Occipital lobe (tissue), 2 donors: ENCODE results near the gene MAPKBP1. TPM values are rescaled to one million over a fixed set of nuclear protein-coding genes. Genes with fewer than 3 reads are reported as not detected.
"Not testable (repeated sequence)": the region's sequence is repeated elsewhere in the genome, so short reads cannot be mapped to it uniquely, and the experiment has no call there.

Source experiments
- DNase-seq: peaks from one replicate; lab custom pipeline; 2025; lab: John Stamatoyannopoulos, UW
- total RNA-seq: library from RNA; depleted of rRNA; stranded (reverse); fragments of >200 nt; gene quantifications from one replicate; pipeline ENCODE4 v1.2.3, GENCODE V29; 2014

The MAPKBP1 gene
- total RNA-seq, 1 donor from 2014 or later = 32.4 TPM

DNA sequence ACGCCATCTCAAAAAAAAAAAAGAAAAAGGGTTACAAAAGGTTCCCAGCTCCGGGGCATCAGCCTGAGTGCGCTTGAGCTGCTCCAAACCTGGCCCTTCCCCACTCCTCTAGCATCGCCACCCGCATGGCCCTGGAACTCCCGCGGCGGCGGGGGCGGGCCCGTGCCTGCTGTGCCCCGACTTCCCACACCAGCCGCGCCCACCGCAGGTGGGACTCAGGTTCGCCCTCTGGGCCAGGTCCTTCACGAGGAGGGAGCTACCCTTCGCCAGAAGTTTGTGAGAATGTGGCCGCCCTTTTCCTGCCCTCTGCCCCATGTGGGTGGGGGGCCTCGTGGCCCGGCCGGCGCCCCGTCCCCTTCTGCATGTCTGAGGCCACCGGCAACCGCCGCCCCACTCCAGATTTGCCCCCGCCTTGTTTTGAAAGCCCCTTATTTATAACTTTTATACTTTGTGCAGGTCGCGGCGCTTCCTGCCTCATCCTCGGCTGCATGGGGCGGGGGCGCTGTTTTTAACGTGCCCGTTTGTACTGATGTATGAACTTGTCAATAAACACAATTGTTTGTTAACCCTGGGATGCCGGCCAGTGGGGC is 53.1 kb downstream of the MAPKBP1 start:
- no peak for DNase-seq

DNA sequence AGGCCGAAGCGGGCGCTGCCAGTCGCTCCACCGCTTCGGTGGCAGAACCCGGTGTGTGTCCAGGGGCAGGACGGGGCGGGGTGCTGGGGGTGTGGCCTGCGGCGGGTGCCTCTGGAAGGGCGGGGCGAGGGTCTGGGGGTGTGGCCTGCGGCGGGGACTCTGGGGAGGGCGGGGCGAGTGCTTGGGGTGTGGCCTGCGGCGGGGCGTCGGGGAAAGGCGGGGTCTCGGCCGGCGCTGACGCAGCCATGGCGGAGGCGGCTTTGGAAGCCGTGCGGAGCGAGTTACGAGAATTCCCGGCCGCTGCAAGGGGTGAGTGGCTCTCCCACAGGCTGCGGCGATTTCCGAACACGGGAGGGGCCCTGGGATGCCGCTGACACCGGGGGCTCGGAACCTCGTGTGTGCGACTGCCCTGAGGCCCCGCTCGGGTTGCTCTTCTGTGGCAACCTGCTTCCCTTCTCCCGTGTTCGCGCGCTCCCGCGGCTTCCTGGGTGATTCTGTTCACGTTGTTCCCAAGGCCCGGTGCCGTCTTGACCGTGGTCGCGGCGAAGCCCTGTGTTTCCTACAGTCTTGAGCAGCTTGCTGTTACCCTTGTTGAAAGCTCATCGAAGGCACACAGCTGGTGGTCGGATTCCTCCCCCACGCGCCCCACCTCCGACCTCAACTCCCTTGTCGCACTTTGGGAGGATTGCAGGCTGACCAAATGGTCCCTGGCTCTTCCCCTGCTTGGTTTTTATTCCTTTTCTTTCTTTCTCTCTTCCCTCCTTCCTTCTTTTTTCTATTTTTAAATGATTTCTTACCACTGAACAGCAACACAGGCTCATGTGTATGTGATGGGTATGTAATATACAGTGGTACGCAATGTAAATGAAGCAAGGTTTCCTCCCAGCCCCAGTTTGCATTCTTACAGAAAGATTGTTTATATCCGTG is 53.9 kb downstream of the MAPKBP1 start, which contains the start of gene JMJD7:
JMJD7 (plus strand) TSS at position 213 of the 927 bp plus-strand sequence; CDS start at position 246, 33 bp downstream.
- DNase-seq = peak; percentile 97

DNA sequence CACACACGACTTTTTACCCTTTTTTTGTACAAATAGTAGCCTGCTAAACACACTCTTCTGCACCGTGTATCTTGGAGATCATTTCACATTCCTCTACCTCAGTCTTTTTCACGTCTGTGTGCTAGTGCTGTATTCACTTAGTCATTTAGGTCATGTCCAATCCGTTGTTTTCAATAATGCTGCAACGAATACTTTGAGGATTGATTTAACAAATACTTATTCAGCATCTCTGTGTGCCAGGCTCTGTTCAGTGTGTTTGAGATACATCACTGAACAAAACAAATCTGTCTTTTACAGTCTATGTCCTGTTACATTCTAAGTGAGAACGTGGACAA is 54.5 kb downstream of the MAPKBP1 start:
- no peak for DNase-seq

DNA sequence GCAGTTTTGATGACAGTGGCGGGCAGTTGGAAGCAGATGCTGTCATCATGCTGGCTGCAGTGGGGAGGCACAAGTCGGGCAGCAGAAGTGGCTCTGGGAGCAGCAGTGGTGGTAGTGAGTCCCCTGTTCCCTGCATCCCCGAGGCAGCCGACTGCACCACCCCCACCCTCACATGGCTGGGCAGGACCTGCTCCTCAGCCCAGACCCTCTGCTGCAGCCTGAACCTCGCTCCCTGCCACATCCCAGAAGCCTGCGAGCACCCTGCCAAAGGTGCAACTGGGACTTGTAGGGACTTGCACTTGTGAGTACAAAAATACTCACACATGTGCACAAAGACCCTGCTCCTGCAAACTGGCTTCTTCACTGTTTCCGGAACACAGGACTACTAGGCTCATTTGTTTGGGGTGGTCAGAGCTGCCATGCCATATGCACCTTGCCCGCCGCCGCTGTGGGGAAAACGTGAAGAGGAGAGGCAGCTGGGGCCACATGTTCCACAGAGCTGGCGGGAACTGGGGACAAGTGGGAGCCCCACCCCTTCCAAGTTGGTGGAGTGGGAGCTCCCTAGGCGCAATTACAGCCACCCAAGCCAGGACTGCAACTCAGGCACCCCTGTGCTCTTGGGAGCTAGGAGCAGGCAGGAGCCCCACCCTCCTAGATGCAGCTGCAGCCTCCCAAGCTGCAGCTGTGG is 55.8 kb downstream of the MAPKBP1 start:
- DNase-seq = no peak

DNA sequence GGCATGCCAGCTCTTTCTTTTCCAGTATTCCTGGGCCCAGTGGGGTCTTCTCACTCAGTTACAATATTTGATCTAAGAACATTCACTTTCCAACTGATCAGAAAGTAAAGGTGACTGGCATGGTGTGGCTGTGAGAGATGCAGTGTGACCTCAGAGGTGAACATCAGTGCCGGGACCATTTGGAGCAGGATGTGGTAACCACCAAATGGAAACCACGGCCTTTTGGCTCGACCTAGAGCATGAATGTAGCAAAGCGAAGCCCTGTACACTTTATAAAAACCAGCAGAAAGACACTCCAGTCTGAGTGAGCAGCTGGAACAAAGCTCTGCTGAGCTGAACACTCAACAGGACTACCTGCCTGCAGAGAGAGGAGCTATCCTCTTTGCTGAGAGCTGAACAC is 57.0 kb downstream of the MAPKBP1 start:
- not testable (repeated sequence) for DNase-seq

DNA sequence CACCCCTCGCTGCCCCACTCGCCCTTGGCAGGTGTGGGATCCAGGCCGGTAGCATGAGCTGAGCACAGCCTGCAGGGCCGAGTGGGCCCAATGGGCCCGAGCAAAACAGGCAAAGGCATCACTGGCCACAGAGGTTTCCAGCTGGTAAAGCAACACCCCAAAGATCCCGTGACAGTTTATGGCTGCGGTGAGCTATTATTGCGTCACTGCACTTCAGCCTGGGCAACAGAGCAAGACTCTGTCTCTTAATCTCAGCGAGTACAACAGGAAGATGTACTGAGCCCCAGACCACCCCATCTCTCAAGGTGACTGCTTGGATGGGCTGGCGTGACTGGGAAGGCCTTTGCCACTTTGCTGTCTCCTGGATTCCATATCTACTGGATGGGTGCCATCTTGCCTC is 57.9 kb downstream of the MAPKBP1 start:
- no peak for DNase-seq

DNA sequence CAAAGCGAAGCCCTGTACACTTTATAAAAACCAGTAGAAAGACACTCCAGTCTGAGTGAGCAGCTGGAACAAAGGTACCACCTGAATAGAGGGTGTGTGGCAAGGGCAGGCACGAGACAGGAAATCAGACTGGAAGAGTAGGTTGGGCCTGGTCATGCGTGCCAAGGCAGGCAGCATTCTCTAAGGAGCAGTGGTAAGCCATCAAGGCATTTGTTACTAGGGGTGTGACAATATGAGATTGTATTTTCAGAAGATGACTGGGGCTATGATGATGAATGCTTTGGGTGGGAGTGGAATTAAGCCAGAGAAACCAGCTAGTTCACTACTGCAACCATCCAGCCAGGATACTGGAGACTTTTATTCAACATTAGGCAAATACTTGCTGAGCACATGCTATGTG is 58.6 kb downstream of the MAPKBP1 start:
- no peak for DNase-seq

DNA sequence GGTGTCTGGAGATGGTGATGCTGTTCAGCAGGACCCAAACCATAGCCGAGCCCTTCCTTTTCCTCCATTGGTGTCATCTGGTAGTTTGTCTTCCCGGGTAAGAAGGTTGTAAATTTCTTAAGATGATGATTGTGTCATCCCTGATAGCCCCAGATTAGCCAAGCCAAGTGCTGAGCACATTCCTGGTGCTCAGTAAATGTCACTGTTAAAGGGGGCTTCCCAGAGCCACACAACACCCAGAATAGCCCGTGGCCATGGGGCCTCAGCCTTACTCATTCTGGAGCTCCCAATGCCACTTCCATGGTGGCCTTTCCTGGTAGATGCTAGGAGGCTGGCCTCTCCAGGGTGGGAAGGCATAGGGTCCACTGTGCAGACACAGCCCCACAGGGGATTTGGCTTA is 59.8 kb downstream of the MAPKBP1 start:
- DNase-seq = no peak

DNA sequence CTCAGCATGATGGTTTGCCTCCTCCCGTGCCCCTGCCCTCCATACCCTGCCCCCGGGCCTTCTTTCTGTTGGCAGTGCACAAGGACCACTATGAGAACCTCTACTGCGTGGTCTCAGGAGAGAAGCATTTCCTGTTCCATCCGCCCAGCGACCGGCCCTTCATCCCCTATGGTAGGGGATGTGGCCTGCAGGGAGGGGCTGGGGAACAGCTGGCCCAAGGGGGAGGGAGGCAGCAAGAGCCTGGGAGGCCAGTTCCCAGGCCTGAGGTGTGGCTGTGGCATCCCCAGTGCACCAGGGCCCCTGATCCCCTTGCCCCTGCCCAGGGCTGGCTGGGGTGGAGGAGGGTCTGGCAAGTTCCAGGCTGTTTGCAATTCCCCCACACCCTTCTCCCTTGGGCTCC is 61.8 kb downstream of the MAPKBP1 start:
- no peak for DNase-seq

DNA sequence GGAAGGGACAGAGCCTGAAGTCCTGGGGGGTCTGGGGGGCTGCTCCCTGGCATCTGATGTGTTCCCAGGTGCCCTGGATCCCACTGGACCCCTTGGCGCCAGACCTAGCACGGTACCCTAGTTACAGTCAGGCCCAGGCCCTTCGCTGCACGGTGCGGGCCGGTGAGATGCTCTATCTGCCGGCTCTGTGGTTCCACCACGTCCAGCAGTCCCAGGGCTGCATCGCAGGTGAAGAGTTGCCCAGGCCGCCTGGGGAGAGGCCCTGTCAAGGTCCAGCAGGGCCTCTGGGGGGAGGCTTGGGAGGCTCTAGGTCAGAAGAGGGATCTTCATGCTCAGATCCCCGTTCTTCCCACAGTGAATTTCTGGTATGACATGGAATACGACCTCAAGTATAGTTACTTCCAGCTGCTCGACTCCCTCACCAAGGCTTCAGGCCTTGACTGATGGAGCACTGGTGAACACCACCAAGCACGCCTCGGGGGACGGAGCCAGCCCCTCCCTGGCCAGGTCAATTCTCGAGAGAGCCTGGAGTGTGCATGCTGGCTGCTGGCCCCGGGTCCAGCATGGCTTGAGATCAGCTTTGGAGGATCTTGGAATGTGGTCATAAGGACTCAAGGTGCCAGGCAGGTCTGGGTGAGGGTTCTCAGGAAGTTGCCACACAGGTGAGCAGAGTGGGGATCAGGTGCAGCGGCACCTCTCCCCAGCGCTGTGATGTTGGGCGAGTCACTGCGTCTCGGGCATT is 62.6 kb downstream of the MAPKBP1 start:
- DNase-seq = no peak

DNA sequence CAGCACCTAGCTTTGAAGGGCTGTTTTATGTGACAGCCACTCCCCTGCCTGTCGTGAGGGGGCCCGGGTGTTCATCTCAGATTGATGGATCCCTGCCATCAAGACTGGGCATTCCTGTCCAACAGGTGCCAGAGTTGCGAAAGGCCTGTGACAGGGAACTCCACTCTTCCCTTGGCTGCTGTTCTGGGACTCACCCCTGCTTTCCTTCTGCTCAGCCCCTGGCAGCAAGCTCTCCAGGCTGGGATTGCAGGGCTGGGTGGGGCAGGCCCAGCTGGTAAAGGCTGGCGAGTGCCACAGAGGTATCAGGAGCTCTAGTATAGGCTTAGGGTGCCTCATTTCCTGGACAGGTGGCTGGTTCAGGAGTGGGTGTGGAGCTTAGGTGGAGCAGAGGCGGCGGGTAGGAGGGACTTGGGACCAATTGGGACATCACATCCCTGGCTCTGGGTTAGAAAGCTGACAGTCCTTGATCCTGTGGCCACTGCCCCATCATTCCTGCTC is 64.2 kb downstream of the MAPKBP1 start, which contains the start of gene PLA2G4B:
PLA2G4B (plus strand) TSS at position 448 of the 498 bp plus-strand sequence. CDS start 67 bp downstream, outside the sequence.
- no peak for DNase-seq

DNA sequence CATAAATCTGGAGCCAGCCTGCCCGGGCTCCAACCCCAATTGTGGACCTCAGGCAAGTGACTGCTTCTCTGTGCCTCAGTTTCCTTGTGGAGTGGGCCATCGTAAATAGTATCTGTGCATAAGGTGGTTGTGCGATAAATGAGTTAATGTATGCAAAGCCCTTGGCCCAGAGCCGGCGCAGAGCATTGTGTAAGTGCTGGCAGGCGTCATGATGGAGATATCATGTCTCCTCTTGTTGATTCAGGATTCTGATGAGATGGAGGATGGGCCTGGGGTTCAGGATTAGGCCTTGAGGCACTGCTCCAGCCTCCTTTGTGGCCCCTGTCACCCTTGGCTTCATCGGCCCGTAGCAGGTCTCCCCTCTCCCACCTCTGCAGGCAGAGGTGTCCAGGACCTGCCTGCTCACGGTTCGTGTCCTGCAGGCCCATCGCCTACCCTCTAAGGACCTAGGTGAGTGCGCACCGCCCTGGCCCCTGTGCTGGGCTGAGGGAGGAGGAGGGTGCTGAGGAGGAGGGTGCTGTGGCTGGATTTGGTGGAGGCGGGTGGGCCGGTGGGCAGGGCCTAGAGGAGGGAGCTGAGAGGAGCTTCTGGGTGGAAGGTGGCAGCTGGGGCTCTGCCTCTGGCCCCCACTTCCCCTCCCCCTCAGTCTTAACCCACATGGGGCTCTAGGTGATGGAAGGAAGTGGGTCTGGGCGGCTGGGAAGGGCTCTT is 65.7 kb downstream of the MAPKBP1 start:
- no peak for DNase-seq

DNA sequence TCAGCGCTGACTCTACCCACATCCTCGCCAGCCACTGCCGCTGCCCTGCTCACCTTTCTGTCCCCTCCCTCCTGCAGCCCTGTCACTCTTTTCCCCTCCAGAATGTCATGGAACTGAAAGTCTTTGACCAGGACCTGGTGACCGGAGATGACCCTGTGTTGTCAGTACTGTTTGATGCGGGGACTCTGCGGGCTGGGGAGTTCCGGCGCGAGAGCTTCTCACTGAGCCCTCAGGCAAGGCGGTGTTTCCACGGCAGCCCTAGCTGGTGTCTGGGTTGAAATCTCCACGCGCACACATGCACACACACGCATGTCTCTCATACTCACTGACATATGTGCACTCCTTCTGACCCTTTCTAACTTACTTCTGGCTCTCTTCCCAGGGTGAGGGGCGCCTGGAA is 66.4 kb downstream of the MAPKBP1 start:
- DNase-seq = no peak

DNA sequence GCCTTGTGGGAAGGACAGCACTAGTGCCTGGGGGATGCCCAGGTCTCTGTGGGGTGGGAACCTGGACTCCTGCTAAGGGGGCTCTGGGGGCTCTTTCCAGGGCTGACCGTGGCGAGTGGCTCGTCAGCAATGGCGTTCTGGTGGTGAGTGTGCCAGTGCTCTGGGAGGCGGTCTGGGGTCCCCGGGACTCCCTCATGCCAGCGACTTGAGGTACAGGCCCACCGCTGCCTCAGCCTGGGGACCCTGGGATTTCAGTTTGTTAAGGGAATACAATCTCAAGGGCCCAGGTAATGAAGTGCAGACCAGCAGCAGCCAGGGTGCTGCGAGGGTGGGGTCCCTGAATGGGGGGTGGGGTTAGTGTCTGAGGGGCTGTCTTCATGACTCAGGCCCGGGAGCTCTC is 66.8 kb downstream of the MAPKBP1 start:
- no peak for DNase-seq

DNA sequence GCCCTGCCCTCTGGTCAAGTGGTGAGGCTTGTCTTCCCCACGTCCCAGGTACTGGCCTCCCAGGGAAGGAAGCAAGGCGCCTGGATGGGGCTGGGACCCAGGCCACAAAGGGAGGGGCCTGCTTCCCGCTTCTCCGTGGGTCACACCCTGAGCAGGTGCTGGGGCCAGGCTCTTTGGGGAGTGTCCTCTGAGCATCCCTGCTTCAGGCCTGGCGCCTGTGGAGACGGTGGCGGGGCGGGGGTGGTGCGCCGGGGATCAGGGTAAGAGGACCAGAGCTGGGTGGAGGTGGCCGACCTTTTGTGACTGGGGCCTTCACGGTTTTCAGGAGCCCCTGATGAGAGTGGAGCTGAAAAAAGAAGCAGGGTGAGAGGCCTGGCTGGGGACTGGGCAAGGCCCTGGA is 67.9 kb downstream of the MAPKBP1 start:
- DNase-seq = no peak

DNA sequence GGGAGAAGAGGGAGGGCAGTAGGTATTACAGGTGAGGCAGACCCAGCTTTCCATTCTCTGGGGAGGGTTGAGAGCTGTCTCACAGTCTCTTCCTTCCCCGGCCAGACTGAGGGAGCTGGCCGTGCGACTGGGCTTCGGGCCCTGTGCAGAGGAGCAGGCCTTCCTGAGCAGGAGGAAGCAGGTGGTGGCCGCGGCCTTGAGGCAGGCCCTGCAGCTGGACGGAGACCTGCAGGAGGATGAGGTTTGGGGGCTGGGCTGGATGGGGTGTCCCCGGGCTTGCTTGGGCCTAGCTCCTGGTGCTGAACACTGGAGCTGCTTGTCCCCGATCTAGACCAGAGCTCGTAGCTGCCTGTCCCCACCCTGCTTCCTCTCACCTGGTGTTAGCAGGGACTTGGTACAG is 69.3 kb downstream of the MAPKBP1 start:
- DNase-seq = no peak

DNA sequence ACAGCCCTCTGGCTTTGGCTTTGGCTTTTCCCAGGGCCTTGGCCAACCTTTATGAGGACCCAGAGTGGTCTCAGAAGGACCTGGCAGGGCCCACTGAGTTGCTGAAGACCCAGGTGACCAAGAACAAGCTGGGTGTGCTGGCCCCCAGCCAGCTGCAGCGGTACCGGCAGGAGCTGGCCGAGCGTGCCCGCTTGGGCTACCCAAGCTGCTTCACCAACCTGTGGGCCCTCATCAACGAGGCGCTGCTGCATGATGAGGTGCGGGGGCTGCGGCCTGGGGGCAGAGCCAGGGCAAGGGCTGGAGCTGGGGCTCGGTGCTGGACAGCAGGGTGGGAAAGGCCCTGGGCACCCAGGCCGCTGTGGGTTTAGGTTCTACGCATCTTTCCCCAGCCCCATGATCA is 70.5 kb downstream of the MAPKBP1 start:
- DNase-seq = no peak

DNA sequence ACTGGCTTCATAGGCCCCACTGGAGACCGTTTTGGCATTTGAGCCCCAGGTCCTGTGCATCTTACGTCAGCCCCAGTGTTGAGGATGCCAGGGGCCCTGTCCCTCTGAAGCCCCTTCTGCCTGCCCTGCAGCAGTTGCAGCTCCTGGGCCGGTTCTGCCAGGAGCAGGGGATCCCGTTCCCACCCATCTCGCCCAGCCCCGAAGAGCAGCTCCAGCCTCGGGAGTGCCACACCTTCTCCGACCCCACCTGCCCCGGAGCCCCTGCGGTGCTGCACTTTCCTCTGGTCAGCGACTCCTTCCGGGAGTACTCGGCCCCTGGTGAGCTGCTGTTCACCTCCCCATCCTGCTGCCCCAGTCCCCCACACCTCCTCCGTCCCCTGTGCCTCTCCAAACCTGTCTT is 72.9 kb downstream of the MAPKBP1 start:
- no peak for DNase-seq

DNA sequence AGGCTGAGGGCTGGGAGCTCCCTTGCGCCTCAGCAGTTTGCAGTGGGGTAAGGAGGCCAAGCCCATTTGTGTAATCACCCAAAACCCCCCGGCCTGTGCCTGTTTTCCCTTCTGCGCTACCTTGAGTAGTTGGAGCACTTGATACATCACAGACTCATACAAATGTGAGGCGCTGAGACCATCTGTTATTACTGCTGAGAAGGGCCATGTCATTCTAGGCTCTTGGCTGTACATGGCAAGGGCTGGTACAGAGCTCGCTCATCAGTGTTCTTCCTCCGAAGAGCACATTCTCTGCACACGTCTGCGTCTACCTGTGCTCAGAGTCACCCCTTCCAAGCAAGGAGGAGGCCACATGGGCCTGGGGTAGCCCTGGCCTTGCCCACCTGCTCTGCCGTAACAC is 73.7 kb downstream of the MAPKBP1 start:
- DNase-seq = no peak

DNA sequence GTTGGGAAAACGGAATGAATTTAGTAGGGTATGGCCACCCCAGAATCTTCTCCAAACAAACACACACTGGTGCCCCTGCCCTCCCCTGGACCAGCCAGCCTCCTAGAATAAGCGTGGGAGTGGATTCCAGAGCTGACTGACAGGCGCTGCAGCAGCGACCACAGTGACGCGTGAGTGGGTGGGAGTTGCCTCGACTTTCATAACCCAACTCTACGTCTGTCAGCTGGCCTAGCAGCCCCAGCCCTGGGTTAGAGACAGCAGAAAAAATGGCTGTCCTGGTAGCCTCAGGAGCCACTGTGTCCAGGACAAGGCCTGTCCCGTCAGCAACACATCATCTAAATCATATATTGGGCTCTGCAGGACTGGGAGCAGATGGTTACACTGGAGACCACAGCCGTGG is 74.3 kb downstream of the MAPKBP1 start:
- no peak for DNase-seq

DNA sequence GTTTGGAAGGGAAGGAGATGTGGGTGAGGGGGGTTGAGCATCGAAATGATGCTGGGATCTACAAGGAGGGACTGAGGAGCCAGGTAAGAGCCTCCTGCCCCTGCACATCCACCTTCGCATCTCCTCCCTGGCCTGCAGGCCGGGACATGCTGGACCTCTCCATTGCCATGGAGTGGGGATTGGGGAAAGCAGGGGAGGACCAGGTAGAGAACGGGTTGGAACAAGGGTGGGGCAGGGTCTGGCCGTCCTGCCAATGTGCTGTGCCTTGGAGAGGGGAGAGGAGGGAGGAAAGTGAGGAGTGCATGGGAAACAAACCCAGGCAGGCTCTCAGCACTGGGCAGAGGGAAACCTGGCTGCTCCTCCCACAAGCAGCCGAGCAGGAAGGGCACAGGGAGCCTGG is 74.9 kb downstream of the MAPKBP1 start:
- no peak for DNase-seq
